Measurements from ENCODE around the gene ATG16L1. TPM values are rescaled to one million over a fixed set of nuclear protein-coding genes. Genes with fewer than 3 reads are reported as not detected.

Gene ATG16L1
- total and polyA plus RNA-seq, 7 donors, result 14.3 to 46.3 (median 23.5) TPM

DNA sequence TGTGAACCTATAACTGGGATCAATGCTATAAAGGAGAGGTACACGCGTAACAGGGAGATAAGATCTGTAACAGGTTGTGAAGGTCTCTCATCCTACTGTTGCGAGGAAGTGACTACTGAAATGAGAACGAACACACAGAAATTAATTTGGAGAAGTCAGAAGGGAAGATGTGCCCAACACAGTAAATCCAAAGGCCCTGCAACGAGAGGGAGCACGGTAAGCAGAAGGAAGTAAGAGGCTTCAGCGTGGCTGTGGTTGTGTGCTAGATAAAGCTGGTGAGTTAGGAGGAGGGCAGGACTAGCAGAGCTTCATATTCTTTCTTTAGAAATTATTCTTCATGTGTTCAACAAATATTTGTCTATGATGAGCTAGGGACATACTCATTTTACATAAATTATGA, 2.5 kb upstream of the ATG16L1 start:
- H3K9me3 ChIP-seq, result no peaks in the 10 kb centered on the region
- TF ChIP-seq, protein P1, sequence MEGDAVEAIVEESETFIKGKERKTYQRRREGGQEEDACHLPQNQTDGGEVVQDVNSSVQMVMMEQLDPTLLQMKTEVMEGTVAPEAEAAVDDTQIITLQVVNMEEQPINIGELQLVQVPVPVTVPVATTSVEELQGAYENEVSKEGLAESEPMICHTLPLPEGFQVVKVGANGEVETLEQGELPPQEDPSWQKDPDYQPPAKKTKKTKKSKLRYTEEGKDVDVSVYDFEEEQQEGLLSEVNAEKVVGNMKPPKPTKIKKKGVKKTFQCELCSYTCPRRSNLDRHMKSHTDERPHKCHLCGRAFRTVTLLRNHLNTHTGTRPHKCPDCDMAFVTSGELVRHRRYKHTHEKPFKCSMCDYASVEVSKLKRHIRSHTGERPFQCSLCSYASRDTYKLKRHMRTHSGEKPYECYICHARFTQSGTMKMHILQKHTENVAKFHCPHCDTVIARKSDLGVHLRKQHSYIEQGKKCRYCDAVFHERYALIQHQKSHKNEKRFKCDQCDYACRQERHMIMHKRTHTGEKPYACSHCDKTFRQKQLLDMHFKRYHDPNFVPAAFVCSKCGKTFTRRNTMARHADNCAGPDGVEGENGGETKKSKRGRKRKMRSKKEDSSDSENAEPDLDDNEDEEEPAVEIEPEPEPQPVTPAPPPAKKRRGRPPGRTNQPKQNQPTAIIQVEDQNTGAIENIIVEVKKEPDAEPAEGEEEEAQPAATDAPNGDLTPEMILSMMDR (IDR thresholded peaks at IDR 0.05), result no peak
- no peaks in the 10 kb centered on the region for H3K36me3 ChIP-seq (ENCODE audit: insufficient read depth in 1 of 2, low read depth in 1 of 2)
- H3K27ac ChIP-seq, result no peak overlapping the region
- no peaks in the 10 kb centered on the region for H3K27me3 ChIP-seq (ENCODE audit: insufficient read depth in 3 of 3, low read length in 2 of 3)
- DNase-seq (no peak), ATAC-seq (no peak)
- WGBS, 3 donors, result 77 to 82% (median 77%) methylated on average over 7 of the region's 7 CpGs
- H3K4me1 ChIP-seq, result peaks cover 13% of the 10 kb centered on the region
- H3K4me3 ChIP-seq, result no peak overlapping the region
- intact Hi-C loops (cut with DNase I), result loop anchor here in 1 of 2 donors (5.0 kb wide), 1 partner anchor 152 kb away; no protein-coding TSS in a partner anchor

DNA sequence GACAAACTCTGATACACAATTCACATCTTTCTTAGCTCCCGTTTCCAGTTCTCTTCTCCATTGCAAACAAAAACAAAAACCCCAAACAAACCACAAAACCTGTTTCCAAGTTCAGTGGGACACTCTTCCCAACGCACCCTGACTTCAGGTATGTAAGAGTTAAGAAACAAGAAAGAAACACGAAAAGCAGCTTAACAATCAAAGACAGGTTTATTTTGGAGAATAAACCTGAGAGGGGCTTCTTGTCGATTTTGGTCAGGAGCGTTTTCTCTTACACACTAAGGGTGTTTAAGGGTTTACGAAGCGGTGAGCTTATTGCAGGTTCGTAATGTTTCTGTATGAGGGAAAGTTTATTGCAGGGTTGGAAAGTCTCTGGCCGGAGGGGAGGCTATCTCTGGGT, 905 bp upstream of the ATG16L1 start:
- WGBS, 3 donors, result 94 to 96% (median 94%) methylated on average over 9 of the region's 9 CpGs
- Histone ChIP-seq H3K27me3 (ENCODE audit: insufficient read depth in 3 of 3, low read length in 2 of 3) (no peaks in the 10 kb centered on the region), H3K27ac (no peak overlapping the region), H3K9me3 (no peaks in the 10 kb centered on the region), H3K4me1 (peaks cover 17% of the 10 kb centered on the region), H3K36me3 (ENCODE audit: insufficient read depth in 1 of 2, low read depth in 1 of 2) (no peaks in the 10 kb centered on the region), H3K4me3 (no peak overlapping the region)
- ATAC-seq (no peak), DNase-seq (no peak)
- intact Hi-C loops (cut with DNase I), result loop anchor here (2.0 to 10.0 kb wide), 4 partner anchors 406 to 643 kb away; no protein-coding TSS in a partner anchor
- TF ChIP-seq, protein P1 (IDR thresholded peaks at IDR 0.05), result no peak

DNA sequence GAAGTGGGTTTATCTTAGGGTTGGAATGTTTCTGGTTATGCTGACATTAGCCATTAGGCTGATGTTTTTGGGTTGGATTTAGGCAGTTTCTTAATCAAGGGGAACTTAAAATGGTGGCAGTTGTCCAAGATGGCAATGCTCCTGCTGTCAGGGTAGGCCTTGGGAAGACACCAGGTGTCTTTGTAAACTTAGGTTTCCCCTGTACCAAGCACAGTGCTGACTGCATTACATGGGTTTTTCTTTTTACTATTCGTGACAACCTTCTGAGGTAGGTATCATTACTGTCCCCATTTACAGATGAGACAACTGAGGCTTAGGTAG, 528 bp upstream of the ATG16L1 start:
- TF ChIP-seq, protein P1 (IDR thresholded peaks at IDR 0.05), result no peak
- Histone ChIP-seq H3K27ac (peak overlapping the region; percentile 87), H3K4me3 (peak overlapping the region; percentile 87), H3K4me1 (peaks cover 17% of the 10 kb centered on the region), H3K27me3 (ENCODE audit: insufficient read depth in 3 of 3, low read length in 2 of 3) (no peaks in the 10 kb centered on the region), H3K36me3 (ENCODE audit: insufficient read depth in 1 of 2, low read depth in 1 of 2) (peaks cover 0 to 2% of the 10 kb centered on the region in 2 donors), H3K9me3 (no peaks in the 10 kb centered on the region)
- intact Hi-C loops (cut with DNase I), result loop anchor here (1.0 to 10.0 kb wide), 5 partner anchors 398 to 644 kb away; no protein-coding TSS in a partner anchor
- ATAC-seq (peak in 3 of 4 donors; percentile 32 to 40 (median 34)), DNase-seq (no peak)
- 64 to 71% (median 65%) methylated on average over 1 of the region's 1 CpG for WGBS, 3 donors

DNA sequence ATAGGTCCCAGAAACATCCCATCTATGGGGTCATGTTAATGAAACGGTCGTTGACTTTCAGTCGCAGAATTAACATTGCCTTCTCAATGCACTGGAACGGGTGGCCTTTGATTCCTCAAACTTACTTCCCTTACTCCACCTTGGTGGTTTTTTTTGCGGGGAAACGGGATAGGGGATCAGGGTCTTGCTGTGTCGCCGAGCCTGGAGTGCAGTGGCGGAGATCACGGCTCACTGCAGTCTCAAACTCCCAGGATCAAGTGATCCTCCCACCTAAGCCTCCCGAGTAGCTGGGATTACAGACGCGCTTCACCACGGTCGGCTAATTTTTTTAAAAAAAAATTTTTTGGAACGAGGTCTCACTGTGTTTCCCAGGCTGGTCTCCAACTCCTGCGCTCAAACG, 754 bp downstream of the ATG16L1 start:
- Histone ChIP-seq H3K9me3 (no peaks in the 10 kb centered on the region), H3K4me1 (peaks cover 17% of the 10 kb centered on the region), H3K36me3 (ENCODE audit: insufficient read depth in 1 of 2, low read depth in 1 of 2) (peaks cover 0 to 15% of the 10 kb centered on the region in 2 donors), H3K27me3 (ENCODE audit: insufficient read depth in 3 of 3, low read length in 2 of 3) (no peaks in the 10 kb centered on the region), H3K27ac (peak overlapping the region; percentile 87), H3K4me3 (peak overlapping the region; percentile 87)
- intact Hi-C loops (cut with DNase I), result loop anchor here (5.0 to 10.0 kb wide), 3 partner anchors 407 to 645 kb away; no protein-coding TSS in a partner anchor
- TF ChIP-seq, protein P1 (IDR thresholded peaks at IDR 0.05), result no peak
- DNase-seq (no peak), ATAC-seq (no peak)
- WGBS, 3 donors, result 1% methylated on average over 18 of the region's 18 CpGs

DNA sequence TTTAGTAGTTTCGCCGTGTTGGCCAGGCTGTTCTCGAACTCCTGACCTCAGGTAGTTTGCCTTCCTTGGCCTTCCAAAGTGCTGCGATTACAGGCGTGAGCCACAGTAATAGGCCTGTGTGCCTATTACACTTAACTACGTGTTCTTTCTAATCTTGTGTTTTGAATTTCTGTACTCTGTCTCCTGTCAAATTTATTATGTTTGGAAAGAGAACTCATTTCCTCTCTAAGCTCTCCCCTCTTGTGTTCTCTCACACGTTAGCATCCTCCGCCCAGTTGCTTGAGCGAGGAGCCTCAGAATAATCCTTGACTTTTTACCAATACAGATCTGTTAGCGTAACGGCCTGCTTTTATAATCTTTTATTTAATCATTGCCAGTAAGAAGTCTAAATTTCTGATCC, 3.7 kb downstream of the ATG16L1 start:
- H3K27ac ChIP-seq, result no peak overlapping the region
- no peak for DNase-seq
- peaks cover 17% of the 10 kb centered on the region for H3K4me1 ChIP-seq
- intact Hi-C loops (cut with DNase I), result loop anchor here in 1 of 2 donors (10.0 kb wide), 1 partner anchor 410 kb away; no protein-coding TSS in a partner anchor
- ATAC-seq, result no peak
- TF ChIP-seq, protein P1 (IDR thresholded peaks at IDR 0.05), result no peak
- H3K27me3 ChIP-seq (ENCODE audit: insufficient read depth in 3 of 3, low read length in 2 of 3), result no peaks in the 10 kb centered on the region
- WGBS, 3 donors, result 90 to 92% (median 91%) methylated on average over 11 of the region's 11 CpGs
- no peaks in the 10 kb centered on the region for H3K9me3 ChIP-seq
- H3K36me3 ChIP-seq (ENCODE audit: insufficient read depth in 1 of 2, low read depth in 1 of 2), result peaks cover 11 to 44% of the 10 kb centered on the region in 2 donors
- no peak overlapping the region for H3K4me3 ChIP-seq
